ENCODE data around the gene RAB32.

DNA sequence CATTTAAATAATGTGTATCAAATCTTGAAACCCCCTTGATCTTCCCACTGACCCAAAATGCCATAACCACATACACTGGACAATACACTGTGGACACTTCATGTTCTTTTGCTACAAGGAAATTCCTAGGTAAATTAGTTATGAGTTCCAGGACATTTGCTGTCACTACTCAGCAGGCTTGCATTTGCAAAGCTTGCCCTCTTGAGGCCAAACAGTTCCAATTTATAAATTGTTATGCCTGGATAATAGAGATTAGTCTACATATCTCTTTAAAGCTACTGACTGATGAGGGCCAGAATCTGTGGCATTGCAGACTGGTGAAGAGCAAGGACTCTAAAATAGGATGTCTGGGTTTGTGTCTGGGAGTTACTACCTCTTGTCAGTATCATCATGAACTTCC lies 17.4 kb upstream of the RAB32 start:
- TF ChIP-seq, protein P1, sequence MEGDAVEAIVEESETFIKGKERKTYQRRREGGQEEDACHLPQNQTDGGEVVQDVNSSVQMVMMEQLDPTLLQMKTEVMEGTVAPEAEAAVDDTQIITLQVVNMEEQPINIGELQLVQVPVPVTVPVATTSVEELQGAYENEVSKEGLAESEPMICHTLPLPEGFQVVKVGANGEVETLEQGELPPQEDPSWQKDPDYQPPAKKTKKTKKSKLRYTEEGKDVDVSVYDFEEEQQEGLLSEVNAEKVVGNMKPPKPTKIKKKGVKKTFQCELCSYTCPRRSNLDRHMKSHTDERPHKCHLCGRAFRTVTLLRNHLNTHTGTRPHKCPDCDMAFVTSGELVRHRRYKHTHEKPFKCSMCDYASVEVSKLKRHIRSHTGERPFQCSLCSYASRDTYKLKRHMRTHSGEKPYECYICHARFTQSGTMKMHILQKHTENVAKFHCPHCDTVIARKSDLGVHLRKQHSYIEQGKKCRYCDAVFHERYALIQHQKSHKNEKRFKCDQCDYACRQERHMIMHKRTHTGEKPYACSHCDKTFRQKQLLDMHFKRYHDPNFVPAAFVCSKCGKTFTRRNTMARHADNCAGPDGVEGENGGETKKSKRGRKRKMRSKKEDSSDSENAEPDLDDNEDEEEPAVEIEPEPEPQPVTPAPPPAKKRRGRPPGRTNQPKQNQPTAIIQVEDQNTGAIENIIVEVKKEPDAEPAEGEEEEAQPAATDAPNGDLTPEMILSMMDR (IDR thresholded peaks at IDR 0.05): 0 out of 2 replicates have a peak, but pooled peaks have one; percentile 27
- no peak for TF ChIP-seq ZFX (IDR thresholded peaks at IDR 0.05; ENCODE audit: borderline replicate concordance)

Data from 22Rv1 (cell line).